ENCODE results near the gene ARHGEF37.

DNA sequence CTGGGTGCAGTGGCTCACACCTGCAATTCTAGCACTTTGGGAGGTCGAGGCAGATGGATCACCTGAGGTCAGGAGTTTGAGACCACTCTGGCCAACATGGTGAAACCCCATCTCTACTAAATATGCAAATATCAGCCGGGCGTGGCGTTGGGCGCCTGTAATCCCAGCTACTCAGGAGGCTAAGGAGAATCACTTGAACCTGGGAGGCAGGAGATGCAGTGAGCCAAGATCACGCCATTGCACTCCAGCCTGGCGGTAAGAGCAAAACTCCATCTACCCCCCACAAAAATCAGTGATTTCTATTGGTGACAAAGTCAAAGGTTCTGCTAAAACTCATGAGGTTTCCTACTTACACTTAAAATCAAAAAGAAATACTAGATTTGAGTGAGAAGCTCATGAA, 48.9 kb upstream of the ARHGEF37 start:
- no peak for TF ChIP-seq U2AF2 (optimal IDR thresholded peaks at IDR 0.05; ENCODE audit: low read depth, low read length)
- no peak for TF ChIP-seq BACH1 (tag; IDR thresholded peaks at IDR 0.05)
- no peak for TF ChIP-seq TCF7 (IDR thresholded peaks at IDR 0.05; ENCODE audit: borderline replicate concordance)
- no peak for TF ChIP-seq KLF13 (tag; IDR thresholded peaks at IDR 0.05; ENCODE audit: borderline replicate concordance, low read depth)
- no peak for TF ChIP-seq ZNF766 (CRISPR knock-in tag; conservative IDR thresholded peaks at IDR 0.05)
- no peak for TF ChIP-seq SMARCC2 (IDR thresholded peaks at IDR 0.05; ENCODE audit: low read depth)
- TF ChIP-seq, protein P1, sequence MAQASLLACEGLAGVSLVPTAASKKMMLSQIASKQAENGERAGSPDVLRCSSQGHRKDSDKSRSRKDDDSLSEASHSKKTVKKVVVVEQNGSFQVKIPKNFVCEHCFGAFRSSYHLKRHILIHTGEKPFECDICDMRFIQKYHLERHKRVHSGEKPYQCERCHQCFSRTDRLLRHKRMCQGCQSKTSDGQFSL (CRISPR knock-in tag; IDR thresholded peaks at IDR 0.05), result no peak
- TF ChIP-seq, protein P1 (tag; IDR thresholded peaks at IDR 0.05), result no peak

All from K562 (cell line).